8988T (cell line): ENCODE data around the gene FNDC3B.

Experiments
- DNase-seq: peaks from one replicate; pipeline ENCODE4 v3.0.0; 2011

FNDC3B gene

GRCh38 chr3:172276103-172276502 lies 236.7 kb downstream of the FNDC3B start:
- DNase-seq = no peak

- no peak for DNase-seq
Measured at GRCh38 chr3:172277151-172277652, 237.8 kb downstream of the FNDC3B start.

- DNase-seq = no peak
Measured at GRCh38 chr3:172279191-172279640, 239.8 kb downstream of the FNDC3B start.

GRCh38 chr3:172279974-172280373 lies 240.6 kb downstream of the FNDC3B start:
- no peak for DNase-seq

- no peak for DNase-seq
Measured at GRCh38 chr3:172280406-172281051, 241.2 kb downstream of the FNDC3B start.

- DNase-seq = no peak
Measured at GRCh38 chr3:172281884-172282283, 242.5 kb downstream of the FNDC3B start.

GRCh38 chr3:172282850-172283249 lies 243.5 kb downstream of the FNDC3B start:
- no peak for DNase-seq

- no peak for DNase-seq
Measured at GRCh38 chr3:172283841-172284357, 244.5 kb downstream of the FNDC3B start.

GRCh38 chr3:172285844-172286243 lies 246.5 kb downstream of the FNDC3B start:
- DNase-seq = no peak

GRCh38 chr3:172286548-172287148 lies 247.3 kb downstream of the FNDC3B start:
- DNase-seq = no peak

- no peak for DNase-seq
Measured at GRCh38 chr3:172287937-172288477, 248.6 kb downstream of the FNDC3B start.

- DNase-seq = no peak
Measured at GRCh38 chr3:172288651-172289050, 249.3 kb downstream of the FNDC3B start.

GRCh38 chr3:172289583-172289982 lies 250.2 kb downstream of the FNDC3B start:
- DNase-seq = no peak

- no peak for DNase-seq
Measured at GRCh38 chr3:172290457-172290856, 251.1 kb downstream of the FNDC3B start.

- DNase-seq = no peak
Measured at GRCh38 chr3:172291650-172292049, 252.3 kb downstream of the FNDC3B start.

GRCh38 chr3:172292422-172292821 lies 253.0 kb downstream of the FNDC3B start:
- no peak for DNase-seq

GRCh38 chr3:172293093-172293492 lies 253.7 kb downstream of the FNDC3B start:
- no peak for DNase-seq

- DNase-seq = no peak
Measured at GRCh38 chr3:172294223-172294806, 254.9 kb downstream of the FNDC3B start.

- DNase-seq = no peak
Measured at GRCh38 chr3:172296248-172296974, 257.0 kb downstream of the FNDC3B start.

GRCh38 chr3:172296975-172297332 lies 257.6 kb downstream of the FNDC3B start:
- DNase-seq = no peak

- no peak for DNase-seq
Measured at GRCh38 chr3:172298247-172298646, 258.9 kb downstream of the FNDC3B start.

- DNase-seq = no peak
Measured at GRCh38 chr3:172300187-172300586, 260.8 kb downstream of the FNDC3B start.

GRCh38 chr3:172300862-172301261 lies 261.5 kb downstream of the FNDC3B start:
- no peak for DNase-seq
